Measurements from ENCODE around the gene GCKR. TPM values are rescaled to one million over a fixed set of nuclear protein-coding genes. Genes with fewer than 3 reads are reported as not detected.
A peak's percentile ranks its signal among the peaks of the same experiment; 100 is the strongest.

GCKR gene
- total and polyA plus RNA-seq, 11 donors = 0.23 to 1.7 (median 0.38) TPM; not detected in 5

GRCh38 chr2:27489118-27489497 is 7.5 kb upstream of the GCKR start:
- DNase-seq (no peak), ATAC-seq (peak; percentile 7 to 16 (median 10))
- 3 to 6% (median 5%) methylated on average over 11 of the region's 11 CpGs for WGBS, 4 donors
- H3K4me1 ChIP-seq = peaks cover 0 to 19% (median 14%) of the 10 kb centered on the region in 12 donors
- H3K27ac ChIP-seq = peak overlapping the region in 9 of 12 donors; percentile 23 to 83 (median 66)
- TF ChIP-seq CTCF (IDR thresholded peaks at IDR 0.05) (peak in 1 of 12 donors; percentile 5), POLR2A (IDR thresholded peaks at IDR 0.05) (no peak)
- H3K4me3 ChIP-seq = peak overlapping the region; percentile 28 to 80 (median 70)
- H3K27me3 ChIP-seq = peaks cover 0 to 4% (median 0%) of the 10 kb centered on the region in 9 donors
- no peaks in the 10 kb centered on the region for H3K9me3 ChIP-seq
- H3K36me3 ChIP-seq = peaks cover 0 to 16% (median 8%) of the 10 kb centered on the region in 9 donors
- intact Hi-C loops (cut with DNase I) = loop anchor here in 3 of 10 donors (2.0 to 10.0 kb wide), 2 partner anchors 136 to 140 kb away; partner anchors contain the start of genes CCDC121 (in 3 of the 3) and GPN1 (in 3 of the 3)

DNA sequence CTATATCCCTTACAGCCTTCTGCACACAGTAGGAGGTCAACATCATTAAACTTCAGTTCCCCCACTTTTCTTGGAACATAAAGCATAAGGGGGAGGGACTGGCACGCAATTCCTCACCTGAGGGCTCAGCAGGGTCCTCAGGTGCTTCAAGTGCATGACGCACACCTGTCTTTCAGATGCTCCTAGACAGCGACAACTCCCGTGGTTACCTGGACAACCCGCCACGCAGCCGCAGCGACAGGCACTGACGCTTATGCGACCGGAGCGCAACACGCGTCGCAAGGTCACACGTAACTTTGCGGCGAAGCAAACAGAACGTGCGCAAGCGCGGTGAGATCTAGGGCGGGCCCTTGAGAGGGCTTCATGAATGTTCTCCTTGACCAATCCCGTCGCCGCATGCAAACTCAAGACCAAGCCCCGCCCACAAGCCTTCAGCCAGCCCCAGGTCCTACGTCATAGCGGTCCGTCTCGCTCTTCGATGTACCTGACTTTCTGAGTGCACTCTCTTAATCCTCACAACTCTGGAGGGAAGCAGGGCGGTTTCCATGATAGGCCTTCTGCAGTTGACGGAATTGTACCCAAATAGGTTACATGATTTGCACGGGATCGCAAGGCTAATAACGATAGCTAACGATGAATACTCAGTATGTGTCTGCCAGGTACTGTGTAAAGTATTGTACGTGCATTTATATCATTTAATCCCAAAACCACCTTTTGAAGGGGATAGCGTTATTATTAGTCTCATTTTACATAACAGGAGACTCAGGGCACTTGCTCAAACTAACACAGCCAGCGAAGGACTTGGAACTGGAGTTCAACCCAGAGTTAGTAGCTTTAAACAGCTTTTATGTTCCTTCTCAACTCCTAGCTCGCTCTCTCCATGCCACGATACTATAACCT is 6.9 kb upstream of the GCKR start, which contains the start of gene IFT172:
Gene IFT172, minus strand, starts transcription at position 246 of the 900 bp plus-strand sequence. Its CDS starts 90 bp downstream, at position 156.
- TF ChIP-seq POLR2A (IDR thresholded peaks at IDR 0.05) (peak in 1 of 2 donors; percentile 60), CTCF (IDR thresholded peaks at IDR 0.05) (no peak)
- ATAC-seq = peak; percentile 98 to 100 (median 98)
- Histone ChIP-seq H3K27ac (peak within 1 kb of the TSS in 11 of 12 donors; percentile 44 to 83 (median 66)), H3K36me3 (peaks cover 0 to 10% (median 5%) of the 10 kb centered on the region in 9 donors), H3K4me3 (peak within 1 kb of the TSS; percentile 28 to 80 (median 70)), H3K4me1 (peaks cover 0 to 25% (median 16%) of the 10 kb centered on the region in 12 donors), H3K9me3 (no peaks in the 10 kb centered on the region), H3K27me3 (peaks cover 0 to 11% (median 0%) of the 10 kb centered on the region in 9 donors)
- WGBS, 4 donors = 6 to 8% (median 7%) methylated on average over 36 to 43 of the region's 43 CpGs
- intact Hi-C loops (cut with DNase I) = loop anchor here in 6 of 10 donors (2.0 to 10.0 kb wide), 5 partner anchors 93 to 139 kb away; partner anchors contain the start of genes CCDC121 (in 4 of the 6), GPN1 (in 4 of the 6) and ZNF512 (in 4 of the 6)
- DNase-seq = peak; percentile 98 to 99 (median 99)

DNA sequence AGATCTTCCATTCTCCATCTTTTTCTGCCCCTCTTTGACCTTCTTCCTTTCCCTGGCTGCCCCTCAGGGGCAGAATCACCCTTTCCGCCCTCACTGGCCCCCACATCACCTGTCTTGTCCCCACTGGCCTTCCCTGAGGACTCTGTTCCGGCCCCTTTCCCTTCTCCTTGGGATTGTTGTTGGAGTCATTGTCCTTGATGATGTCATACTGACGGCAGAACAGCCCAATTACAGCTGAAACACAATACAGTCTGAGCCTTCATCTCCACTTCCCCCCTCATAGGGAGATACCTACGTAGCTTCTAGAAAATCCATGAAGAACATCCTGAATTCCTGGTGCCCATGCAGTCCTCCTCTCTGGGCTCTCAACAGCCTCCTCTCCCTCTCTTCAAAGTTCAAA is 4.1 kb upstream of the GCKR start:
- Histone ChIP-seq H3K9me3 (no peaks in the 10 kb centered on the region), H3K27ac (no peak overlapping the region), H3K4me3 (no peak overlapping the region), H3K4me1 (peaks cover 0 to 35% (median 16%) of the 10 kb centered on the region in 12 donors), H3K27me3 (peaks cover 0 to 26% (median 5%) of the 10 kb centered on the region in 9 donors), H3K36me3 (no peaks in the 10 kb centered on the region)
- DNase-seq = no peak
- intact Hi-C loops (cut with DNase I) = loop anchor here in 4 of 10 donors (5.0 to 10.0 kb wide), 3 partner anchors 90 to 132 kb away; partner anchors contain the start of genes ZNF512 (in 3 of the 4), CCDC121 (in 1 of the 4) and GPN1 (in 1 of the 4)
- TF ChIP-seq CTCF (IDR thresholded peaks at IDR 0.05) = no peak
- no peak for TF ChIP-seq POLR2A (IDR thresholded peaks at IDR 0.05)
- ATAC-seq = no peak
- WGBS, 4 donors = 81 to 88% (median 83%) methylated on average over 4 of the region's 4 CpGs
